ENCODE measurements around the gene STEAP4. TPM values are rescaled to one million over a fixed set of nuclear protein-coding genes. Genes with fewer than 3 reads are reported as not detected.
A peak's percentile ranks its signal among the peaks of the same experiment; 100 is the strongest.

Gene STEAP4
- not detected for total RNA-seq
- not detected for polyA plus RNA-seq

DNA sequence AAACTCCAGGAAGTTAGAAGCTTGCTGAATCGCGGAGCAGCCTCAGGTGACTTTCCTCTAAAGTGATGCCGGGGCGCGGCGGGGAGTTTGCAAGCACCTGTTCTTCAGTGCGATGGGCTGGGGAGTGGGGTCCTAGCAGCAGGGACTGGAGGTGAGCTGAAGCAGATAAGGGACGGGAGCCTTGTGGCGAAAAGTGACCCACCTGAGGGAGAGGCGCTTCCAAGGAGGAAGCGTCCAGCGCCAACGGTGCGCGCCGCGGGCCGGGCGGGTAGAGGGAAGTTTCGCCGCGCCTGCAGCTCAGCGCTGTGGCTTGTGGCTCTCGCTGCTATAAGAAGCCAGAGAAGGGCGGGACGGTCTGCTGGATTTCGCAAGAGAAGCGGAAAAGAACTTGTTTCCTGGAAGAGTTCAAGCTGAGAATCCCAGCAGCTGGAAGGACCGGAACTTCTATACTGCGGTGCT, at the start of gene STEAP4:
Gene STEAP4 (minus strand): TSS at position 305 of the 459 bp plus-strand sequence. CDS start 22,625 bp downstream, outside the sequence.
- DNase-seq = no peak
- H3K4me1 Mint-ChIP-seq = peaks cover 0 to 7% (median 0%) of the 10 kb centered on the region in 3 donors
- H3K4me3 Mint-ChIP-seq = peak within 1 kb of the TSS in 3 of 7 donors; percentile 9 to 82 (median 36)
- H3K9me3 Mint-ChIP-seq = no peaks in the 10 kb centered on the region
- Histone ChIP-seq H3K4me1 (ENCODE audit: insufficient read depth, low read length) (no peaks in the 10 kb centered on the region), H3K27me3 (ENCODE audit: insufficient read depth, low read length, poor library complexity, severe bottlenecking) (no peaks in the 10 kb centered on the region), H3K4me3 (ENCODE audit: low read length) (no peak within 1 kb of the TSS), H3K9me3 (ENCODE audit: low read length) (no peaks in the 10 kb centered on the region), H3K36me3 (ENCODE audit: insufficient read depth, low read length) (no peaks in the 10 kb centered on the region), H3K27ac (ENCODE audit: low read depth, low read length) (no peak within 1 kb of the TSS)
- CTCF ChIA-PET = no interaction called here
- H3K36me3 Mint-ChIP-seq = no peaks in the 10 kb centered on the region
- H3K27me3 Mint-ChIP-seq = peaks cover 10 to 51% of the 10 kb centered on the region in 2 donors
- H3K27ac Mint-ChIP-seq = no peak within 1 kb of the TSS
- POLR2A ChIA-PET = no interaction called here

GRCh38 chr7:88355011-88355410, 48.3 kb upstream of the STEAP4 start:
- DNase-seq = no peak
- Mint-ChIP-seq H3K27me3 (peaks cover 3 to 18% of the 10 kb centered on the region in 2 donors), H3K4me1 (peaks cover 0 to 4% (median 1%) of the 10 kb centered on the region in 3 donors), H3K27ac (no peak overlapping the region), H3K4me3 (no peak overlapping the region), H3K36me3 (no peaks in the 10 kb centered on the region), H3K9me3 (peaks cover 0 to 2% (median 0%) of the 10 kb centered on the region in 5 donors)
- Histone ChIP-seq H3K9me3 (ENCODE audit: low read length) (no peaks in the 10 kb centered on the region), H3K27me3 (ENCODE audit: insufficient read depth, low read length, poor library complexity, severe bottlenecking) (no peaks in the 10 kb centered on the region), H3K4me3 (ENCODE audit: low read length) (no peak overlapping the region), H3K27ac (ENCODE audit: low read depth, low read length) (no peak overlapping the region), H3K4me1 (ENCODE audit: insufficient read depth, low read length) (no peaks in the 10 kb centered on the region), H3K36me3 (ENCODE audit: insufficient read depth, low read length) (no peaks in the 10 kb centered on the region)
- ChIA-PET CTCF (no interaction called here), POLR2A (no interaction called here)

GRCh38 chr7:88350118-88350517, 43.4 kb upstream of the STEAP4 start:
- no peak overlapping the region for H3K27ac Mint-ChIP-seq
- no peak overlapping the region for H3K27ac ChIP-seq (ENCODE audit: low read depth, low read length)
- peaks cover 6 to 40% of the 10 kb centered on the region in 2 donors for H3K27me3 Mint-ChIP-seq
- H3K4me3 ChIP-seq (ENCODE audit: low read length) = no peak overlapping the region
- no peak for DNase-seq
- no peaks in the 10 kb centered on the region for H3K27me3 ChIP-seq (ENCODE audit: insufficient read depth, low read length, poor library complexity, severe bottlenecking)
- POLR2A ChIA-PET = no interaction called here
- no peaks in the 10 kb centered on the region for H3K36me3 ChIP-seq (ENCODE audit: insufficient read depth, low read length)
- no peak overlapping the region for H3K4me3 Mint-ChIP-seq
- H3K9me3 Mint-ChIP-seq = no peaks in the 10 kb centered on the region
- H3K9me3 ChIP-seq (ENCODE audit: low read length) = no peaks in the 10 kb centered on the region
- H3K4me1 ChIP-seq (ENCODE audit: insufficient read depth, low read length) = no peaks in the 10 kb centered on the region
- H3K4me1 Mint-ChIP-seq = no peaks in the 10 kb centered on the region
- no peaks in the 10 kb centered on the region for H3K36me3 Mint-ChIP-seq
- CTCF ChIA-PET = no interaction called here

DNA sequence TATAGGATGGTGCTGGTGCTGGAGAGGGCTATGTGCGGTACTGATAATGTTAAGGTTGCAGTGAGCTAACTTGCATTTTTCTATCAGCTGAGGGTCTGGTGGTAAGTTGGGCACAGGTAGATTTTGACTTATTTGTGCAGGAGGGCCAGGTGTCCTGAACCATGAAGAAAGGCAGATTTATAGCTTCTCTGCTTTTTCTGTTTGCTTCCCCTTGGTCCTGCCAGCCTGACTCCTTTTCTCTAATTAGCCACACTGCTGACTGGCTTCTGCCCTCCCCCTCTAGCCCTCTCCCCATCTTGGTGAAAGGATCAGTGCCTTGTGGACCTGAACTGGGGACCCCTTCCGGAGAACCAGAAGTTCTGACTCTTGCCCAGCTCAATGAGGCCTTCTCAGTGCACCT, 40.8 kb upstream of the STEAP4 start:
- Mint-ChIP-seq H3K4me1 (no peaks in the 10 kb centered on the region), H3K27ac (no peak overlapping the region), H3K9me3 (no peaks in the 10 kb centered on the region), H3K36me3 (no peaks in the 10 kb centered on the region), H3K27me3 (peaks cover 6 to 38% of the 10 kb centered on the region in 2 donors), H3K4me3 (no peak overlapping the region)
- H3K4me3 ChIP-seq (ENCODE audit: low read length) = no peak overlapping the region
- no peaks in the 10 kb centered on the region for H3K4me1 ChIP-seq (ENCODE audit: insufficient read depth, low read length)
- ChIA-PET CTCF (no interaction called here), POLR2A (no interaction called here)
- no peak overlapping the region for H3K27ac ChIP-seq (ENCODE audit: low read depth, low read length)
- no peaks in the 10 kb centered on the region for H3K27me3 ChIP-seq (ENCODE audit: insufficient read depth, low read length, poor library complexity, severe bottlenecking)
- H3K9me3 ChIP-seq (ENCODE audit: low read length) = no peaks in the 10 kb centered on the region
- no peaks in the 10 kb centered on the region for H3K36me3 ChIP-seq (ENCODE audit: insufficient read depth, low read length)
- no peak for DNase-seq

GRCh38 chr7:88347090-88347489, 40.4 kb upstream of the STEAP4 start:
- CTCF ChIA-PET = no interaction called here
- H3K27ac Mint-ChIP-seq = no peak overlapping the region
- DNase-seq = no peak
- peaks cover 6 to 39% of the 10 kb centered on the region in 2 donors for H3K27me3 Mint-ChIP-seq
- no peaks in the 10 kb centered on the region for H3K4me1 Mint-ChIP-seq
- no peaks in the 10 kb centered on the region for H3K4me1 ChIP-seq (ENCODE audit: insufficient read depth, low read length)
- no peaks in the 10 kb centered on the region for H3K36me3 ChIP-seq (ENCODE audit: insufficient read depth, low read length)
- no peak overlapping the region for H3K4me3 ChIP-seq (ENCODE audit: low read length)
- POLR2A ChIA-PET = no interaction called here
- H3K4me3 Mint-ChIP-seq = no peak overlapping the region
- H3K9me3 Mint-ChIP-seq = no peaks in the 10 kb centered on the region
- H3K9me3 ChIP-seq (ENCODE audit: low read length) = no peaks in the 10 kb centered on the region
- H3K27ac ChIP-seq (ENCODE audit: low read depth, low read length) = no peak overlapping the region
- H3K36me3 Mint-ChIP-seq = no peaks in the 10 kb centered on the region
- no peaks in the 10 kb centered on the region for H3K27me3 ChIP-seq (ENCODE audit: insufficient read depth, low read length, poor library complexity, severe bottlenecking)

GRCh38 chr7:88346357-88346756, 39.7 kb upstream of the STEAP4 start:
- H3K4me3 Mint-ChIP-seq = no peak overlapping the region
- H3K4me1 Mint-ChIP-seq = no peaks in the 10 kb centered on the region
- H3K27ac ChIP-seq (ENCODE audit: low read depth, low read length) = no peak overlapping the region
- no peaks in the 10 kb centered on the region for H3K9me3 ChIP-seq (ENCODE audit: low read length)
- CTCF ChIA-PET = no interaction called here
- H3K4me1 ChIP-seq (ENCODE audit: insufficient read depth, low read length) = no peaks in the 10 kb centered on the region
- DNase-seq = no peak
- H3K4me3 ChIP-seq (ENCODE audit: low read length) = no peak overlapping the region
- H3K9me3 Mint-ChIP-seq = no peaks in the 10 kb centered on the region
- H3K27me3 Mint-ChIP-seq = peaks cover 6 to 41% of the 10 kb centered on the region in 2 donors
- H3K36me3 Mint-ChIP-seq = no peaks in the 10 kb centered on the region
- POLR2A ChIA-PET = no interaction called here
- no peaks in the 10 kb centered on the region for H3K27me3 ChIP-seq (ENCODE audit: insufficient read depth, low read length, poor library complexity, severe bottlenecking)
- peak overlapping the region in 1 of 8 donors; percentile 17 for H3K27ac Mint-ChIP-seq
- H3K36me3 ChIP-seq (ENCODE audit: insufficient read depth, low read length) = no peaks in the 10 kb centered on the region

DNA sequence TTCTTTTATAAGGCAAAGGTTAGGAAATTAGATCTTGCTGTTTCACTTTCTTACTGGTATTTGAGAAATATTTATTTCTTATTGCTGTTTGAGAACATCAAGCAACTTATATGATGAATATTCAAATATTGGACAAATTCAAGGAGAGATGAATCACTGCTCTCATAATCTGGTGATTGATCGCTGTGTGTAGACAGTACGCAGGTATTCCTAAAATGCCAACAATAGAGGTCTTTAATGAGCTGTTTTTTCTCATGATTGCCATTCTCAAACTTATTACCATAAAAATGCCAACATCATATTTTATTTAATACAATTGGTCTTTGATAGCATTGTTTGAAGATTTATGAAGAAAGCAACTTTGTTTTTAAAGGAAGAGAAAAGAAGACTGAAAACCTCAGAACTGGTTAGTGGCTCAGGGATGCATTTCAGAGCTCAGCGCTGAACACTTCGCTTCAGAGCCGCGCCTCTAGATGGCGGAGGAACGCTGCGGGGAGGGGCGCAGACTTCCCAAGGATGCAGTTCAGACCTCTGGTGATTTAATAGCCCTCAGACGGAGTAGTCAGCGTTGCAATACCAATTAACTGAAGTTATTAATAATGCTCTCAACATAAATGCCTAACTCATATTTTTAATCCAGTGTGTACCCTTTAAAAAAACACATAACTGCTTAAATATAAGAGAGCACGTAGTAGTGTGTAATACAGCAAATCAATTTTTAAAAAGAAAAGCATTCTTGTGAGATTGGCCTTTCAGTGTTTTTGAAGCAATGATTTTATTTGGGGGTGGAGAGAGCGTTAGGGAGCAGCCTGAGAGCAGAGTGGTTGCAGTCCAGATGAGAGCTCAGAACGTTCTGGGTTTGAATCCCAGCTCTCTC, 38.5 kb upstream of the STEAP4 start:
- no peak overlapping the region for H3K4me3 ChIP-seq (ENCODE audit: low read length)
- H3K36me3 ChIP-seq (ENCODE audit: insufficient read depth, low read length) = no peaks in the 10 kb centered on the region
- no peak for DNase-seq
- H3K4me1 ChIP-seq (ENCODE audit: insufficient read depth, low read length) = no peaks in the 10 kb centered on the region
- H3K27me3 Mint-ChIP-seq = peaks cover 6 to 41% of the 10 kb centered on the region in 2 donors
- H3K9me3 ChIP-seq (ENCODE audit: low read length) = no peaks in the 10 kb centered on the region
- no peak overlapping the region for H3K4me3 Mint-ChIP-seq
- CTCF ChIA-PET = interaction anchor here (0.8 kb wide), 1 partner anchor 18 kb away, joined by 3 read pairs; no protein-coding TSS in a partner anchor
- no peaks in the 10 kb centered on the region for H3K36me3 Mint-ChIP-seq
- POLR2A ChIA-PET = no interaction called here
- peak overlapping the region in 1 of 8 donors; percentile 26 for H3K27ac Mint-ChIP-seq
- no peak overlapping the region for H3K27ac ChIP-seq (ENCODE audit: low read depth, low read length)
- no peaks in the 10 kb centered on the region for H3K27me3 ChIP-seq (ENCODE audit: insufficient read depth, low read length, poor library complexity, severe bottlenecking)
- H3K9me3 Mint-ChIP-seq = no peaks in the 10 kb centered on the region
- H3K4me1 Mint-ChIP-seq = no peaks in the 10 kb centered on the region

DNA sequence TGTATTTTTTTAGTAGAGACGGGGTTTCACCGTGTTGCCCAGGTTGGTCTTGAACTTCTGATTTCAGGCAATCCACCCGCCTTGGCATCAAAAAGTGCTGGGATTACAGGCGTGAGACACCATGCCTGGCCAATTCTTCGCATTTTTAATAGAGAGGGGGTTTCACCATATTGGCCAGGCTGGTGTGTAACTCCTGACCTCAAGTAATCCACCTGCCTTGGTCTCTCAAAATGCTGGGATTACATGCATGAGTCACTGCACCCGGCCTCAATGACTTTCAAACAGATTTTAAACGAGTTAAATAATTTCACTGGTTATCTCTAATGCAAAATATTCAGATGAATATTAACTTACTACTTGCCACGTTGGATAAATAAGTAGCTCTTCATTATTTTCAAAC, 37.6 kb upstream of the STEAP4 start:
- H3K4me1 ChIP-seq (ENCODE audit: insufficient read depth, low read length) = no peaks in the 10 kb centered on the region
- H3K9me3 ChIP-seq (ENCODE audit: low read length) = no peaks in the 10 kb centered on the region
- no peaks in the 10 kb centered on the region for H3K4me1 Mint-ChIP-seq
- no peaks in the 10 kb centered on the region for H3K36me3 Mint-ChIP-seq
- H3K9me3 Mint-ChIP-seq = no peaks in the 10 kb centered on the region
- H3K27ac Mint-ChIP-seq = no peak overlapping the region
- no peak for DNase-seq
- H3K27me3 Mint-ChIP-seq = peaks cover 6 to 41% of the 10 kb centered on the region in 2 donors
- H3K27ac ChIP-seq (ENCODE audit: low read depth, low read length) = no peak overlapping the region
- no peaks in the 10 kb centered on the region for H3K36me3 ChIP-seq (ENCODE audit: insufficient read depth, low read length)
- no peaks in the 10 kb centered on the region for H3K27me3 ChIP-seq (ENCODE audit: insufficient read depth, low read length, poor library complexity, severe bottlenecking)
- ChIA-PET POLR2A (no interaction called here), CTCF (no interaction called here)
- H3K4me3 ChIP-seq (ENCODE audit: low read length) = no peak overlapping the region
- no peak overlapping the region for H3K4me3 Mint-ChIP-seq

Measured in CD8-positive, alpha-beta memory T cell (primary cell).